ENCODE data around the gene CCT6B. TPM values are rescaled to one million over a fixed set of nuclear protein-coding genes. Genes with fewer than 3 reads are reported as not detected.

CCT6B gene
- total RNA-seq (2021), result 3.7 and 8.5 TPM in 2 replicates
- Bru-seq, nascent RNA, result percentile 51 among the genes with signal in this experiment
- percentile 58 among the genes with signal in this experiment for BruChase-seq, experiment 1, labeled RNA remaining after a 2-hour chase
- BruChase-seq, experiment 2, labeled RNA remaining after a 6-hour chase, result percentile 46 among the genes with signal in this experiment
- long read RNA-seq, partial matches to known transcripts, result 0 of 5 reads
- long read RNA-seq, other reads (novel, unspliced or antisense), result 4 of 5 reads

- Histone ChIP-seq H3K27ac (peak within 1 kb of the TSS; percentile 70), H3K4me3 (peak within 1 kb of the TSS; percentile 97), H3F3A (ENCODE audit: insufficient read depth, low read depth) (no peaks in the 10 kb centered on the region), H3K4me1 (replicated peaks; ENCODE audit: insufficient read depth) (peaks cover 12% of the 10 kb centered on the region), H3K4me2 (peak within 1 kb of the TSS; percentile 93), H3K27me3 (ENCODE audit: insufficient read depth, low read depth) (no peaks in the 10 kb centered on the region), H3K9me3 (ENCODE audit: insufficient read depth, low read depth) (no peaks in the 10 kb centered on the region), H3K9me2 (ENCODE audit: insufficient read depth) (peaks cover 6% of the 10 kb centered on the region; the same call in 1 of the 2 replicates), H4K20me1 (ENCODE audit: insufficient read depth) (no peaks in the 10 kb centered on the region), H3K36me3 (ENCODE audit: low read depth) (0 out of 2 replicates have a peak, but pooled peaks cover 13% of the 10 kb centered on the region), H2AFZ (peak within 1 kb of the TSS; percentile 98), H3K79me2 (ENCODE audit: low read depth) (peaks cover 18% of the 10 kb centered on the region)
- POLR2A ChIA-PET (ENCODE audit: unreplicated experiment), result interaction anchor here (0.6 kb wide), 1 partner anchor 12 kb away, joined by 6 read pairs; no protein-coding TSS in a partner anchor
- TF ChIP-seq EZH2 (IDR thresholded peaks at IDR 0.05; ENCODE audit: low read depth) (no peak), CTCF (conservative IDR thresholded peaks at IDR 0.05) (no peak)
- peak; percentile 79 to 86 for DNase-seq
- intact Hi-C loops (cut with micrococcal nuclease; ENCODE audit: unreplicated experiment), result loop anchor here (1.0 kb wide), 1 partner anchor 20 kb away; no protein-coding TSS in a partner anchor
- no TSS peak for BruUV-seq (replicated peaks)
- CTCF ChIA-PET, result no interaction called here
These were observed at the start of gene CCT6B, which contains the start of gene ZNF830 for GRCh38 chr17:34961093-34961911. TSS of gene CCT6B (minus strand) at chr17:34961460. CDS start at chr17:34961393, 67 bp downstream. TSS of gene ZNF830 (plus strand) at chr17:34961540. CDS start at chr17:34961567, 27 bp downstream.

GRCh38 chr17:35010093-35010492, 48.8 kb upstream of the CCT6B start:
- no peaks in the 10 kb centered on the region for H3F3A ChIP-seq (ENCODE audit: insufficient read depth, low read depth)
- H4K20me1 ChIP-seq (ENCODE audit: insufficient read depth), result no peaks in the 10 kb centered on the region
- no peaks in the 10 kb centered on the region for H3K9me2 ChIP-seq (ENCODE audit: insufficient read depth)
- no peak for TF ChIP-seq EZH2 (IDR thresholded peaks at IDR 0.05; ENCODE audit: low read depth)
- TF ChIP-seq CTCF (conservative IDR thresholded peaks at IDR 0.05), result no peak
- no peak overlapping the region for H3K27ac ChIP-seq
- no peak overlapping the region for H2AFZ ChIP-seq
- no peaks in the 10 kb centered on the region for H3K79me2 ChIP-seq (ENCODE audit: low read depth)
- no peaks in the 10 kb centered on the region for H3K9me3 ChIP-seq (ENCODE audit: insufficient read depth, low read depth)
- ChIA-PET CTCF (no interaction called here), POLR2A (ENCODE audit: unreplicated experiment) (no interaction called here)
- H3K27me3 ChIP-seq (ENCODE audit: insufficient read depth, low read depth), result no peaks in the 10 kb centered on the region
- H3K4me1 ChIP-seq (replicated peaks; ENCODE audit: insufficient read depth), result no peaks in the 10 kb centered on the region
- DNase-seq, result no peak
- H3K36me3 ChIP-seq (ENCODE audit: low read depth), result no peaks in the 10 kb centered on the region
- no peak overlapping the region for H3K4me2 ChIP-seq
- BruUV-seq (replicated peaks), result no TSS peak
- no peak overlapping the region for H3K4me3 ChIP-seq
- intact Hi-C loops (cut with micrococcal nuclease; ENCODE audit: unreplicated experiment), result no loop called here

GRCh38 chr17:35006961-35007360, 45.7 kb upstream of the CCT6B start:
- Histone ChIP-seq H3F3A (ENCODE audit: insufficient read depth, low read depth) (peaks cover 16% of the 10 kb centered on the region; the same call in 1 of the 2 replicates), H3K9me3 (ENCODE audit: insufficient read depth, low read depth) (no peaks in the 10 kb centered on the region), H3K4me2 (no peak overlapping the region), H2AFZ (no peak overlapping the region), H4K20me1 (ENCODE audit: insufficient read depth) (no peaks in the 10 kb centered on the region), H3K4me1 (replicated peaks; ENCODE audit: insufficient read depth) (peaks cover 12% of the 10 kb centered on the region), H3K27ac (no peak overlapping the region), H3K4me3 (no peak overlapping the region), H3K9me2 (ENCODE audit: insufficient read depth) (no peaks in the 10 kb centered on the region), H3K27me3 (ENCODE audit: insufficient read depth, low read depth) (no peaks in the 10 kb centered on the region), H3K36me3 (ENCODE audit: low read depth) (no peaks in the 10 kb centered on the region), H3K79me2 (ENCODE audit: low read depth) (no peaks in the 10 kb centered on the region)
- no TSS peak for BruUV-seq (replicated peaks)
- no peak for DNase-seq
- ChIA-PET POLR2A (ENCODE audit: unreplicated experiment) (no interaction called here), CTCF (no interaction called here)
- intact Hi-C loops (cut with micrococcal nuclease; ENCODE audit: unreplicated experiment), result no loop called here
- TF ChIP-seq EZH2 (IDR thresholded peaks at IDR 0.05; ENCODE audit: low read depth) (no peak), CTCF (conservative IDR thresholded peaks at IDR 0.05) (no peak)
